Measurements from ENCODE around the gene CPA3. TPM values are rescaled to one million over a fixed set of nuclear protein-coding genes. Genes with fewer than 3 reads are reported as not detected.

The CPA3 gene
- total and polyA plus RNA-seq, 2 donors (not counting 1 experiment from before 2014, with no cell fraction given) = not detected

DNA sequence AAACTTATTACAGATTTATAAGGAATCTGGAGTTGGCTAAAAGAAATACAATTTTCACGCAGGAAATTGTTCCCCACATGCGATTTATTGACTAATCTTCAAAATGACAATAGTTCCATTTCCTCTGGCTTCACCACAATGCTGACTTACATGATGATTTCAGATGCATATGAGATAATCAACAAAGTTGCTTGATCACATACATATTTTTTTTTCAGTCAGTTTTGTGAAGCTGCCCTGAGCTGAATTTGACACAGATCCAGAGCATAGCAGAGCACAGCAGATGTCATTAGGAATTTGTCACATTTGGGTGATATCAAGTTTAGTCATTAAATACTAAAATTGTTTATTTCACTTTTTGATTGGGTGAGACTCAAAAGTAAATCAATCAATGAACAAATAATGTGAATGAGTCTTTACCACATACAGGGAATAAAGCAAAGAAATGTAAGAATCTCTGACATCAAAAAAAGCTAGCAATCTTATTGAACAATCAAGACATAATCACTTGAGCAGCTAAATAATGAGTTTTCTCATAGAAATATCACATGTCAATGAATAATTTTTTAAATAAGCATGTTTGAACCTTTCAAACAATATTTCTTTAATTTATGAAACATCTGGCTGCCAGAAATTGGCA, 19.2 kb upstream of the CPA3 start:
- H3K9me3 ChIP-seq (ENCODE audit: control extremely low read depth in 1 of 3, control insufficient read depth in 2 of 3, insufficient read depth in 1 of 3, low read length in 2 of 3) = no peaks in the 10 kb centered on the region
- no peaks in the 10 kb centered on the region for H3K36me3 ChIP-seq (replicated peaks in 1 of 2; ENCODE audit: control extremely low read depth in 1 of 2, control insufficient read depth in 1 of 2, extremely low read depth in 1 of 2, insufficient read depth in 2 of 2, low read length in 1 of 2)
- TF ChIP-seq EZH2 (IDR thresholded peaks at IDR 0.05; ENCODE audit: borderline replicate concordance, insufficient read depth, low read depth, low read length, poor library complexity, severe bottlenecking) = no peak
- TF ChIP-seq, protein P1, sequence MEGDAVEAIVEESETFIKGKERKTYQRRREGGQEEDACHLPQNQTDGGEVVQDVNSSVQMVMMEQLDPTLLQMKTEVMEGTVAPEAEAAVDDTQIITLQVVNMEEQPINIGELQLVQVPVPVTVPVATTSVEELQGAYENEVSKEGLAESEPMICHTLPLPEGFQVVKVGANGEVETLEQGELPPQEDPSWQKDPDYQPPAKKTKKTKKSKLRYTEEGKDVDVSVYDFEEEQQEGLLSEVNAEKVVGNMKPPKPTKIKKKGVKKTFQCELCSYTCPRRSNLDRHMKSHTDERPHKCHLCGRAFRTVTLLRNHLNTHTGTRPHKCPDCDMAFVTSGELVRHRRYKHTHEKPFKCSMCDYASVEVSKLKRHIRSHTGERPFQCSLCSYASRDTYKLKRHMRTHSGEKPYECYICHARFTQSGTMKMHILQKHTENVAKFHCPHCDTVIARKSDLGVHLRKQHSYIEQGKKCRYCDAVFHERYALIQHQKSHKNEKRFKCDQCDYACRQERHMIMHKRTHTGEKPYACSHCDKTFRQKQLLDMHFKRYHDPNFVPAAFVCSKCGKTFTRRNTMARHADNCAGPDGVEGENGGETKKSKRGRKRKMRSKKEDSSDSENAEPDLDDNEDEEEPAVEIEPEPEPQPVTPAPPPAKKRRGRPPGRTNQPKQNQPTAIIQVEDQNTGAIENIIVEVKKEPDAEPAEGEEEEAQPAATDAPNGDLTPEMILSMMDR (IDR thresholded peaks at IDR 0.05) = no peak
- Mint-ChIP-seq H3K27ac (no peak overlapping the region), H3K4me1 (no peaks in the 10 kb centered on the region), H3K4me3 (no peak overlapping the region), H3K27me3 (peaks cover 4% of the 10 kb centered on the region), H3K9me3 (ENCODE audit: insufficient read depth) (no peaks in the 10 kb centered on the region)
- intact Hi-C loops (cut with micrococcal nuclease) = no loop called here
- ChIA-PET CTCF (interaction anchor here (1.4 kb wide), 1 partner anchor 14 kb away, joined by 4 read pairs; no protein-coding TSS in a partner anchor), POLR2A (no interaction called here)
- no peaks in the 10 kb centered on the region for H3K27me3 ChIP-seq (replicated peaks in 1 of 4; ENCODE audit: control extremely low read depth in 1 of 4, control insufficient read depth in 3 of 4, insufficient read depth in 4 of 4, low read length in 3 of 4)
- H4K20me1 ChIP-seq (ENCODE audit: control insufficient read depth, insufficient read depth, low read length, poor library complexity, severe bottlenecking) = no peaks in the 10 kb centered on the region
- H3K9ac ChIP-seq (ENCODE audit: low read length) = no peak overlapping the region
- no peaks in the 10 kb centered on the region for H3K79me2 ChIP-seq (ENCODE audit: control insufficient read depth, insufficient read depth, low read length)
- WGBS (ENCODE audit: insufficient coverage) = no CpG with 5 or more reads among the region's 2 CpGs
- no peaks in the 10 kb centered on the region for H3K4me1 ChIP-seq (ENCODE audit: control insufficient read depth in 2 of 2, insufficient read depth in 2 of 2, low read length in 2 of 2)
- DNase-seq (no peak), ATAC-seq (ENCODE audit: low read depth) (no peak)
- H2AFZ ChIP-seq (ENCODE audit: insufficient read depth, low read depth, low read length, poor library complexity, severe bottlenecking) = no peak overlapping the region
- H3K4me2 ChIP-seq (replicated peaks; ENCODE audit: low read depth, low read length, poor library complexity, severe bottlenecking) = no peak overlapping the region
- H3K4me3 ChIP-seq (ENCODE audit: control extremely low read depth in 1 of 5, extremely low read depth in 1 of 5, insufficient read depth in 1 of 5, low read depth in 2 of 5, low read length in 4 of 5) = no peak overlapping the region
- H3K27ac ChIP-seq (ENCODE audit: low read length in 2 of 2) = no peak overlapping the region

GRCh38 chr3:148847351-148847750, 17.7 kb upstream of the CPA3 start:
- H3K4me3 ChIP-seq (ENCODE audit: control extremely low read depth in 1 of 5, extremely low read depth in 1 of 5, insufficient read depth in 1 of 5, low read depth in 2 of 5, low read length in 4 of 5) = no peak overlapping the region
- ChIA-PET CTCF (no interaction called here), POLR2A (no interaction called here)
- H4K20me1 ChIP-seq (ENCODE audit: control insufficient read depth, insufficient read depth, low read length, poor library complexity, severe bottlenecking) = no peaks in the 10 kb centered on the region
- no peak overlapping the region for H3K4me2 ChIP-seq (replicated peaks; ENCODE audit: low read depth, low read length, poor library complexity, severe bottlenecking)
- ATAC-seq (ENCODE audit: low read depth) = no peak
- no peak for DNase-seq
- H2AFZ ChIP-seq (ENCODE audit: insufficient read depth, low read depth, low read length, poor library complexity, severe bottlenecking) = no peak overlapping the region
- no peaks in the 10 kb centered on the region for H3K4me1 ChIP-seq (ENCODE audit: control insufficient read depth in 2 of 2, insufficient read depth in 2 of 2, low read length in 2 of 2)
- no peak overlapping the region for H3K9ac ChIP-seq (ENCODE audit: low read length)
- Mint-ChIP-seq H3K9me3 (ENCODE audit: insufficient read depth) (no peaks in the 10 kb centered on the region), H3K4me1 (no peaks in the 10 kb centered on the region), H3K27me3 (peaks cover 9% of the 10 kb centered on the region), H3K27ac (no peak overlapping the region), H3K4me3 (no peak overlapping the region)
- H3K9me3 ChIP-seq (ENCODE audit: control extremely low read depth in 1 of 3, control insufficient read depth in 2 of 3, insufficient read depth in 1 of 3, low read length in 2 of 3) = no peaks in the 10 kb centered on the region
- no peaks in the 10 kb centered on the region for H3K79me2 ChIP-seq (ENCODE audit: control insufficient read depth, insufficient read depth, low read length)
- no CpG with 5 or more reads among the region's 1 CpG for WGBS (ENCODE audit: insufficient coverage)
- H3K27ac ChIP-seq (ENCODE audit: low read length in 2 of 2) = no peak overlapping the region
- H3K27me3 ChIP-seq (replicated peaks in 1 of 4; ENCODE audit: control extremely low read depth in 1 of 4, control insufficient read depth in 3 of 4, insufficient read depth in 4 of 4, low read length in 3 of 4) = no peaks in the 10 kb centered on the region
- no peak for TF ChIP-seq EZH2 (IDR thresholded peaks at IDR 0.05; ENCODE audit: borderline replicate concordance, insufficient read depth, low read depth, low read length, poor library complexity, severe bottlenecking)
- TF ChIP-seq, protein P1 (IDR thresholded peaks at IDR 0.05) = no peak
- no peaks in the 10 kb centered on the region for H3K36me3 ChIP-seq (replicated peaks in 1 of 2; ENCODE audit: control extremely low read depth in 1 of 2, control insufficient read depth in 1 of 2, extremely low read depth in 1 of 2, insufficient read depth in 2 of 2, low read length in 1 of 2)
- intact Hi-C loops (cut with micrococcal nuclease) = no loop called here
